HG02852 (cell line): ENCODE measurements around the gene KRTAP5-5.
"Not testable (repeated sequence)": the region's sequence is repeated elsewhere in the genome, so short reads cannot be mapped to it uniquely, and the experiment has no call there.

Experiments used
- ATAC-seq: cut with Tn5 transposase; IDR thresholded peaks from one replicate; pipeline ENCODE4 v1.9.1; 2021; ENCODE audit warnings: mild to moderate bottlenecking, moderate library complexity; ENCODE audit not compliant: unreplicated experiment

Gene KRTAP5-5

GRCh38 chr11:1607156-1607845 lies 22.3 kb upstream of the KRTAP5-5 start:
- ATAC-seq, result not testable (repeated sequence)

GRCh38 chr11:1607901-1608300 lies 21.7 kb upstream of the KRTAP5-5 start:
- not testable (repeated sequence) for ATAC-seq

GRCh38 chr11:1608363-1608762 lies 21.2 kb upstream of the KRTAP5-5 start, which contains the start of gene KRTAP5-3:
TSS of gene KRTAP5-3 (minus strand) at chr11:1608463. CDS start at chr11:1608385, 78 bp downstream.
- ATAC-seq, result no peak

GRCh38 chr11:1618231-1618630 lies 11.3 kb upstream of the KRTAP5-5 start:
- no peak for ATAC-seq

GRCh38 chr11:1619449-1619848 lies 10.1 kb upstream of the KRTAP5-5 start:
- ATAC-seq, result no peak

GRCh38 chr11:1622086-1622485 lies 7.5 kb upstream of the KRTAP5-5 start, which contains the start of gene KRTAP5-4:
TSS of gene KRTAP5-4 (minus strand) at chr11:1622138. CDS start at chr11:1622093, 45 bp downstream.
- ATAC-seq, result no peak

GRCh38 chr11:1623716-1624115 lies 5.9 kb upstream of the KRTAP5-5 start:
- ATAC-seq, result no peak

GRCh38 chr11:1624621-1625020 lies 5.0 kb upstream of the KRTAP5-5 start:
- ATAC-seq, result no peak

GRCh38 chr11:1625541-1625940 lies 4.0 kb upstream of the KRTAP5-5 start:
- ATAC-seq, result no peak

GRCh38 chr11:1628506-1629325 lies 859 bp upstream of the KRTAP5-5 start:
- ATAC-seq, result no peak

GRCh38 chr11:1630271-1630670 lies 696 bp downstream of the KRTAP5-5 start:
- ATAC-seq, result no peak

GRCh38 chr11:1631066-1631568 lies 1.5 kb downstream of the KRTAP5-5 start:
- no peak for ATAC-seq

- no peak for ATAC-seq
Measured at GRCh38 chr11:1632053-1632714, 2.6 kb downstream of the KRTAP5-5 start.

- ATAC-seq, result no peak
Measured at GRCh38 chr11:1633864-1634263, 4.3 kb downstream of the KRTAP5-5 start.

GRCh38 chr11:1636291-1636950 lies 6.8 kb downstream of the KRTAP5-5 start:
- ATAC-seq, result no peak

- ATAC-seq, result no peak
Measured at GRCh38 chr11:1637628-1638027, 8.1 kb downstream of the KRTAP5-5 start.

GRCh38 chr11:1638344-1638743 lies 8.8 kb downstream of the KRTAP5-5 start:
- no peak for ATAC-seq

GRCh38 chr11:1639102-1639620 lies 9.6 kb downstream of the KRTAP5-5 start:
- ATAC-seq, result no peak

- ATAC-seq, result no peak
Measured at GRCh38 chr11:1639666-1640065, 10.1 kb downstream of the KRTAP5-5 start.
